HepG2 (cell line): ENCODE results near the gene IWS1. TPM values are rescaled to one million over a fixed set of nuclear protein-coding genes. Genes with fewer than 3 reads are reported as not detected.

Experiments
- MIER3 ChIP-seq: IDR thresholded peaks from 2 replicates; pipeline ENCODE4 v1.6.1; 2016; ENCODE audit warnings: missing compliant biosample characterization, borderline replicate concordance
- NFIB ChIP-seq: sonication (generic); formaldehyde crosslinking; IDR thresholded peaks from 2 replicates; pipeline ENCODE4 v1.9.0; 2021; ENCODE audit warnings: missing genetic modification reagents, mild to moderate bottlenecking, borderline replicate concordance
- RBFOX2 ChIP-seq: fragments of 200-400 bp; formaldehyde crosslinking; IDR thresholded peaks from 2 replicates; pipeline ENCODE4 v1.6.1; 2017; ENCODE audit warnings: low read depth, mild to moderate bottlenecking, low read length
- SCMH1 ChIP-seq: sonication (generic); formaldehyde crosslinking; IDR thresholded peaks from 2 replicates; pipeline ENCODE4 v1.9.0; 2021; ENCODE audit warnings: missing genetic modification reagents, mild to moderate bottlenecking, borderline replicate concordance
- SIX4 ChIP-seq: sonication (generic); formaldehyde crosslinking; IDR thresholded peaks from 2 replicates; pipeline ENCODE4 v1.4.0; 2020; ENCODE audit warnings: missing genetic modification reagents
- SOX6 ChIP-seq, 2 experiments: fragments of 450-650 bp in 1 of 2; sonication (generic) in 1 of 2; formaldehyde crosslinking in 1 of 2; IDR thresholded peaks; 2 replicates each; pipeline versions ENCODE4 v1.4.0 to v1.6.1; 2017 to 2020; ENCODE audit warnings: antibody characterized with exemption in 1 of 2, mild to moderate bottlenecking in 1 of 2, missing genetic modification reagents in 1 of 2
- SPEN ChIP-seq: sonication (generic); formaldehyde crosslinking; IDR thresholded peaks from 2 replicates; pipeline ENCODE4 v1.5.1; 2020; ENCODE audit warnings: low read depth, mild to moderate bottlenecking, missing genetic modification reagents
- TCF7L2 ChIP-seq: IDR thresholded peaks from 2 replicates; pipeline ENCODE4 v1.6.1; 2011; ENCODE audit warnings: mild to moderate bottlenecking, low read depth, low read length, moderate library complexity
- ZNF33B ChIP-seq: sonication (generic); formaldehyde crosslinking; IDR thresholded peaks from 2 replicates; pipeline ENCODE4 v1.5.1; 2020; ENCODE audit warnings: mild to moderate bottlenecking, missing genetic modification reagents
- polyA plus RNA-seq, 8 experiments: library from polyadenylated mRNA; depleted of rRNA in 3 of 8; stranded (reverse) in 7 of 8; unstranded in 1 of 8; fragments of >200 nt; fragmentation: Illumina TruSeq in 4 of 8; extraction: Trizol in 4 of 8; gene quantifications; 2 replicates each; pipeline versions ENCODE4 v1.2.1 to v1.2.3, GENCODE V29; 2011 to 2016; ENCODE audit warnings: low read depth in 4 of 8, missing spikeins in 1 of 8, mixed read lengths in 1 of 8; ENCODE audit not compliant: insufficient read depth in 1 of 8
- total RNA-seq, 5 experiments: library from RNA; depleted of rRNA; stranded (reverse); fragments of >200 nt; fragmentation: Illumina TruSeq; extraction: Trizol; gene quantifications; 2 replicates each; pipeline ENCODE4 v1.2.3, GENCODE V29; 2016; ENCODE audit warnings: low read depth in 1 of 5
- TF ChIP-seq, protein P1 (sequence below): sonication (generic); formaldehyde crosslinking; IDR thresholded peaks from 2 replicates; pipeline ENCODE4 v1.9.0; 2021; ENCODE audit warnings: missing genetic modification reagents, mild to moderate bottlenecking, borderline replicate concordance
- TF ChIP-seq, protein P2 (sequence below): sonication (generic); formaldehyde crosslinking; IDR thresholded peaks from 2 replicates; pipeline ENCODE4 v1.8.0; 2022; ENCODE audit warnings: low read depth, missing genetic modification reagents
- TF ChIP-seq, protein P3 (sequence below): sonication (generic); formaldehyde crosslinking; IDR thresholded peaks from 2 replicates; pipeline ENCODE4 v1.8.0; 2022; ENCODE audit warnings: missing genetic modification reagents, mild to moderate bottlenecking, inconsistent platforms, borderline replicate concordance
- TF ChIP-seq, protein P4 (sequence below): sonication (generic); formaldehyde crosslinking; IDR thresholded peaks from 2 replicates; pipeline ENCODE4 v1.5.1; 2020; ENCODE audit warnings: mild to moderate bottlenecking, missing genetic modification reagents, borderline replicate concordance
- TF ChIP-seq, protein P5 (sequence below): sonication (generic); formaldehyde crosslinking; IDR thresholded peaks from 2 replicates; pipeline ENCODE4 v1.4.0; 2020; ENCODE audit warnings: missing genetic modification reagents
- TF ChIP-seq, protein P6 (sequence below): sonication (generic); formaldehyde crosslinking; IDR thresholded peaks from 2 replicates; pipeline ENCODE4 v1.4.0; 2020; ENCODE audit warnings: missing genetic modification reagents, borderline replicate concordance

The IWS1 gene
- total and polyA plus RNA-seq, 2 of the 13 experiments (the other 11 are each of a cell fraction or from before 2014, with no cell fraction given), result 28.9 to 62.3 TPM

DNA sequence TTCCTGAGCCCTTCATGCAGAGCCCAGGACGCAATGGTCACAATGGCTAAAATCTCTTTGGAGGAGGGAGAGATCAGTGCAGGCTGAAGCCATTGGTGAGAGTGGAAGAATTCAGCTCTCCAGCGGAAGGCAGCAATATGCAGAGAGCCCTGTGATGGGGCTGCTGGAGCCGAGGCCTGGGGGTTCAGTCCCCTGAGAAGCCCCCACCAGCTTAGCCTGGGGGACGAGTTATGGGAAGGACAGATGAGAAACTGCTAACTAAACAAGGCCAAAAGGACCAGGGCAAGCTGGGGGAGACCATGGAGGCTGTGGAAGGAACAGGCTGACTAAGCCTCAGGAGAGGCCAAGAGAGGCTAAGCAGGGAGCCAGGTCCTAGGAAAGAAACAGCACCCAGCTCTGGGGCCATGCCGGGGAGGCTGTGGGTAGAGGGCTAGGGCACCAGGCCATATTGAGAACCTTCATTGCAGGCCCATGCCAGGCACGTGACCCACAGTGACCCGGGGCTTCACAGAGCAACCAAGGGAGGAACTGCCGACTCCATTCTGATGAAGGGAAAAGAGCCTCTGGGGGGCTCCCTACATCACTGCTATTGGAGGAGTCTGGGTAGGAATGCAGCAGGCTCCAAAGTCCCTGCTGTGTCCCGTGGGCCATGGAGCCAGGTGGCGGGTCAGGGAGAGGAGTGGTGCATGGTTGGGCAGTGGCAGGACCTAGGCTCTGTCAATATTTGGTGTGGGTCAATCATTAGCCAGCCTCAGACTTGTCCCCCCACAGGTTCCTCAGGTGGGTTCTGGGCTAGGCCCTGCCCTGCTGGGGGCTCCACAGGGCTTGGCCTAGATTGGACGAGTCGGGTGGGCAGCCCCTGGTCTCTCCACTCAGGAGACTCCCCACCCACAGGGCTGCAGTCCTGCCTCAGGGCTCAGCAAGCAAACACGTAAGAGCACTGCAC, 88.2 kb downstream of the IWS1 start (continued):
- TF ChIP-seq, protein P1, sequence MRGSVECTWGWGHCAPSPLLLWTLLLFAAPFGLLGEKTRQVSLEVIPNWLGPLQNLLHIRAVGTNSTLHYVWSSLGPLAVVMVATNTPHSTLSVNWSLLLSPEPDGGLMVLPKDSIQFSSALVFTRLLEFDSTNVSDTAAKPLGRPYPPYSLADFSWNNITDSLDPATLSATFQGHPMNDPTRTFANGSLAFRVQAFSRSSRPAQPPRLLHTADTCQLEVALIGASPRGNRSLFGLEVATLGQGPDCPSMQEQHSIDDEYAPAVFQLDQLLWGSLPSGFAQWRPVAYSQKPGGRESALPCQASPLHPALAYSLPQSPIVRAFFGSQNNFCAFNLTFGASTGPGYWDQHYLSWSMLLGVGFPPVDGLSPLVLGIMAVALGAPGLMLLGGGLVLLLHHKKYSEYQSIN (CRISPR knock-in tag), result no peak
- no peak for TF ChIP-seq SOX6 (IDR thresholded peaks at IDR 0.05)
- peak; percentile 91 for TF ChIP-seq SOX6 (CRISPR knock-in tag; IDR thresholded peaks at IDR 0.05)
- TF ChIP-seq, protein P2, sequence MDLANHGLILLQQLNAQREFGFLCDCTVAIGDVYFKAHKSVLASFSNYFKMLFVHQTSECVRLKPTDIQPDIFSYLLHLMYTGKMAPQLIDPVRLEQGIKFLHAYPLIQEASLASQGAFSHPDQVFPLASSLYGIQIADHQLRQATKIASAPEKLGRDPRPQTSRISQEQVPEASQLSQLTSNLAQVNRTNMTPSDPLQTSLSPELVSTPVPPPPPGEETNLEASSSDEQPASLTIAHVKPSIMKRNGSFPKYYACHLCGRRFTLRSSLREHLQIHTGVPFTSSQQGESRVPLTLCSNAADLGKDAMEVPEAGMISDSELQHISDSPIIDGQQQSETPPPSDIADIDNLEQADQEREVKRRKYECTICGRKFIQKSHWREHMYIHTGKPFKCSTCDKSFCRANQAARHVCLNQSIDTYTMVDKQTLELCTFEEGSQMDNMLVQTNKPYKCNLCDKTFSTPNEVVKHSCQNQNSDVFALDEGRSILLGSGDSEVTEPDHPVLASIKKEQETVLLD, result no peak
- TF ChIP-seq, protein P3, sequence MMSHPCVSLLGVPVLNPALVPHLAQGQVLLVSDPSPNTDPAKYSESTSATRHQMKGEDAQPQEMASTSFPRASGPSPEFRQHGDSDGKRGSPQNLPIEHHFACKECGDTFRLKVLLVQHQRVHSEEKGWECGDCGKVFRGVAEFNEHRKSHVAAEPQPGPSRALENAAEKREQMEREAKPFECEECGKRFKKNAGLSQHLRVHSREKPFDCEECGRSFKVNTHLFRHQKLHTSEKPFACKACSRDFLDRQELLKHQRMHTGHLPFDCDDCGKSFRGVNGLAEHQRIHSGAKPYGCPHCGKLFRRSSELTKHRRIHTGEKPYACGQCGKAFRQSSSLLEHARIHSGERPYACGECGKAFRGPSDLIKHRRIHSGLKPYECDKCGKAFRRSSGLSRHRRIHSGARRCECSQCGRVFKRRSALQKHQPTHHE (CRISPR knock-in tag), result peak; percentile 65; the same call in 1 of the 2 replicates
- TF ChIP-seq TCF7L2, result no peak
- no peak for TF ChIP-seq ZNF33B (CRISPR knock-in tag)
- TF ChIP-seq, protein P4, sequence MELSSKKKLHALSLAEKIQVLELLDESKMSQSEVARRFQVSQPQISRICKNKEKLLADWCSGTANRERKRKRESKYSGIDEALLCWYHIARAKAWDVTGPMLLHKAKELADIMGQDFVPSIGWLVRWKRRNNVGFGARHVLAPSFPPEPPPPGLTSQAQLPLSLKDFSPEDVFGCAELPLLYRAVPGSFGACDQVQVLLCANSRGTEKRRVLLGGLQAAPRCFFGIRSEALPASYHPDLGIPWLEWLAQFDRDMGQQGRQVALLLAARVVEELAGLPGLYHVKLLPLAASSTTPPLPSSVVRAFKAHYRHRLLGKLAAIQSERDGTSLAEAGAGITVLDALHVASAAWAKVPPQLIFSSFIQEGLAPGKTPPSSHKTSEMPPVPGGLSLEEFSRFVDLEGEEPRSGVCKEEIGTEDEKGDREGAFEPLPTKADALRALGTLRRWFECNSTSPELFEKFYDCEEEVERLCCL (CRISPR knock-in tag), result no peak
- TF ChIP-seq, protein P5, sequence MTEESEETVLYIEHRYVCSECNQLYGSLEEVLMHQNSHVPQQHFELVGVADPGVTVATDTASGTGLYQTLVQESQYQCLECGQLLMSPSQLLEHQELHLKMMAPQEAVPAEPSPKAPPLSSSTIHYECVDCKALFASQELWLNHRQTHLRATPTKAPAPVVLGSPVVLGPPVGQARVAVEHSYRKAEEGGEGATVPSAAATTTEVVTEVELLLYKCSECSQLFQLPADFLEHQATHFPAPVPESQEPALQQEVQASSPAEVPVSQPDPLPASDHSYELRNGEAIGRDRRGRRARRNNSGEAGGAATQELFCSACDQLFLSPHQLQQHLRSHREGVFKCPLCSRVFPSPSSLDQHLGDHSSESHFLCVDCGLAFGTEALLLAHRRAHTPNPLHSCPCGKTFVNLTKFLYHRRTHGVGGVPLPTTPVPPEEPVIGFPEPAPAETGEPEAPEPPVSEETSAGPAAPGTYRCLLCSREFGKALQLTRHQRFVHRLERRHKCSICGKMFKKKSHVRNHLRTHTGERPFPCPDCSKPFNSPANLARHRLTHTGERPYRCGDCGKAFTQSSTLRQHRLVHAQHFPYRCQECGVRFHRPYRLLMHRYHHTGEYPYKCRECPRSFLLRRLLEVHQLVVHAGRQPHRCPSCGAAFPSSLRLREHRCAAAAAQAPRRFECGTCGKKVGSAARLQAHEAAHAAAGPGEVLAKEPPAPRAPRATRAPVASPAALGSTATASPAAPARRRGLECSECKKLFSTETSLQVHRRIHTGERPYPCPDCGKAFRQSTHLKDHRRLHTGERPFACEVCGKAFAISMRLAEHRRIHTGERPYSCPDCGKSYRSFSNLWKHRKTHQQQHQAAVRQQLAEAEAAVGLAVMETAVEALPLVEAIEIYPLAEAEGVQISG (CRISPR knock-in tag), result peak; percentile 90
- no peak for TF ChIP-seq SCMH1 (CRISPR knock-in tag)
- TF ChIP-seq SIX4 (CRISPR knock-in tag), result peak; percentile 84; the same call in 1 of the 2 replicates
- peak; percentile 72 for TF ChIP-seq RBFOX2
- no peak for TF ChIP-seq NFIB (CRISPR knock-in tag)
- TF ChIP-seq SPEN (CRISPR knock-in tag), result peak; percentile 83
- peak; percentile 99 for TF ChIP-seq MIER3 (CRISPR knock-in tag)
- TF ChIP-seq, protein P6, sequence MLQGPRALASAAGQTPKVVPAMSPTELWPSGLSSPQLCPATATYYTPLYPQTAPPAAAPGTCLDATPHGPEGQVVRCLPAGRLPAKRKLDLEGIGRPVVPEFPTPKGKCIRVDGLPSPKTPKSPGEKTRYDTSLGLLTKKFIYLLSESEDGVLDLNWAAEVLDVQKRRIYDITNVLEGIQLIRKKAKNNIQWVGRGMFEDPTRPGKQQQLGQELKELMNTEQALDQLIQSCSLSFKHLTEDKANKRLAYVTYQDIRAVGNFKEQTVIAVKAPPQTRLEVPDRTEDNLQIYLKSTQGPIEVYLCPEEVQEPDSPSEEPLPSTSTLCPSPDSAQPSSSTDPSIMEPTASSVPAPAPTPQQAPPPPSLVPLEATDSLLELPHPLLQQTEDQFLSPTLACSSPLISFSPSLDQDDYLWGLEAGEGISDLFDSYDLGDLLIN (CRISPR knock-in tag), result 0 out of 2 replicates have a peak, but pooled peaks have one; percentile 30
